Lung (tissue), 12 donors: ENCODE results near the gene MEG3. TPM values are rescaled to one million over a fixed set of nuclear protein-coding genes. Genes with fewer than 3 reads are reported as not detected.

Experiments
- ATAC-seq: fragments of 200-7000 bp; cut with Tn5 transposase; one replicate; pipeline ENCODE4 v1.9.1; 2020; ENCODE audit warnings: moderate number of reproducible peaks; ENCODE audit not compliant: insufficient read depth, low FRiP score
- DNase-seq, 3 donors: peaks; one replicate each; pipeline ENCODE4 v3.0.0-alpha.2; 2013 to 2017
- H3K27ac ChIP-seq, 2 donors: one replicate each; pipeline ENCODE4 v1.5.1; 2013; ENCODE audit warnings: mild to moderate bottlenecking in 2 of 2, moderate library complexity in 2 of 2, control low read depth in 1 of 2, inconsistent platforms in 1 of 2, low read depth in 1 of 2, low read length in 1 of 2
- H3K27me3 ChIP-seq, 3 donors: one replicate each; pipeline ENCODE4 v1.5.1; 2013; ENCODE audit warnings: low read length in 2 of 3; ENCODE audit not compliant: control insufficient read depth in 3 of 3, insufficient read depth in 3 of 3
- H3K36me3 ChIP-seq, 4 donors: one replicate each; pipeline ENCODE4 v1.5.1; 2013; ENCODE audit warnings: low read length in 4 of 4, mild to moderate bottlenecking in 1 of 4, moderate library complexity in 1 of 4; ENCODE audit not compliant: control insufficient read depth in 4 of 4, insufficient read depth in 4 of 4
- H3K4me1 ChIP-seq, 5 donors: one replicate each; pipeline ENCODE4 v1.5.1; 2013; ENCODE audit warnings: low read length in 5 of 5, mild to moderate bottlenecking in 2 of 5, moderate library complexity in 1 of 5; ENCODE audit not compliant: control insufficient read depth in 5 of 5, insufficient read depth in 5 of 5
- H3K4me3 ChIP-seq: one replicate; pipeline ENCODE4 v1.5.1; 2013; ENCODE audit warnings: mild to moderate bottlenecking, control low read depth, moderate library complexity
- H3K9ac ChIP-seq, 2 donors: one replicate each; pipeline ENCODE4 v1.5.1; 2013; ENCODE audit warnings: low read length in 2 of 2, control low read depth in 1 of 2; ENCODE audit not compliant: insufficient read depth in 1 of 2
- H3K9me3 ChIP-seq, 4 donors: one replicate each; pipeline ENCODE4 v1.5.1; 2013; ENCODE audit warnings: low read length in 3 of 4, mild to moderate bottlenecking in 1 of 4, moderate library complexity in 1 of 4; ENCODE audit not compliant: control insufficient read depth in 4 of 4, insufficient read depth in 3 of 4
- WGBS, 2 donors: extraction: QIAGEN DNeasy Blood & Tissue Kit; methylation state at CpG; one replicate each; pipeline ENCODE4 v1.1.7; 2013; 5-methylcytosine and 5-hydroxymethylcytosine counted together
- polyA plus RNA-seq, 2 donors: library from polyadenylated mRNA; stranded (reverse); fragments of 200-250 nt; gene quantifications; one replicate each; pipeline ENCODE4 v1.2.1, GENCODE V29; 2013
- total RNA-seq, 2 donors: library from RNA; depleted of rRNA in 1 of 2; stranded (reverse); fragments of >200 nt in 1 of 2; gene quantifications; one replicate each; pipeline ENCODE4 v1.2.1, GENCODE V29; 2014 to 2021
- TF ChIP-seq, protein P1 (sequence below): IDR thresholded peaks from 2 replicates; pipeline ENCODE4 v1.5.1; 2012; ENCODE audit warnings: mild to moderate bottlenecking; ENCODE audit errors: control extremely low read depth, extremely low read depth
- donor health status: control.
- donor health status: control.
- donor health status: Bipolar disorder and iron deficiency.
- donor health status: healthy.
- donor health status: DM: yes; HTN: yes; CAD: no.

The MEG3 gene
- total and polyA plus RNA-seq, 4 donors = 5.9 to 267 (median 14.8) TPM

DNA sequence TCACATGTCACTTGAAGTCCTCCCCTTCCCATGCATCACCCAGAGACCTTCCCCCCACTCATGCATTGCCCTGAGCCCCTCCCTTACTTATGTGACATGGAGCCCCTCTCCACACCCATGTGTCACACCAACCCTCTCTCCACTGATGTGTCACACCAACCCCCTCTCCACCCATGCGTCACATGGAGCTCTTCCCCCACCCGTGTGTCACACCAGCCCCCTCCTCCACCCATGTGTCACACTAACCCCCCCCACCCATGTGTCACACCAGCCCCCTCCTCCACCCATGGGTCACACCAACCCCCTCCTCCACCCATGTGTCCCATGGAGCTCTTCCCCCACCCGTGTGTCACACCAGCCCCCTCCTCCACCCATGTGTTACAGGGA, 47.2 kb downstream of the MEG3 start:
- DNase-seq = no peak
- Histone ChIP-seq H3K4me3 (no peak overlapping the region), H3K27me3 (no peaks in the 10 kb centered on the region), H3K4me1 (no peaks in the 10 kb centered on the region), H3K36me3 (no peaks in the 10 kb centered on the region), H3K9me3 (peaks cover 0 to 3% (median 0%) of the 10 kb centered on the region in 4 donors), H3K9ac (no peak overlapping the region), H3K27ac (no peak overlapping the region)
- TF ChIP-seq, protein P1, sequence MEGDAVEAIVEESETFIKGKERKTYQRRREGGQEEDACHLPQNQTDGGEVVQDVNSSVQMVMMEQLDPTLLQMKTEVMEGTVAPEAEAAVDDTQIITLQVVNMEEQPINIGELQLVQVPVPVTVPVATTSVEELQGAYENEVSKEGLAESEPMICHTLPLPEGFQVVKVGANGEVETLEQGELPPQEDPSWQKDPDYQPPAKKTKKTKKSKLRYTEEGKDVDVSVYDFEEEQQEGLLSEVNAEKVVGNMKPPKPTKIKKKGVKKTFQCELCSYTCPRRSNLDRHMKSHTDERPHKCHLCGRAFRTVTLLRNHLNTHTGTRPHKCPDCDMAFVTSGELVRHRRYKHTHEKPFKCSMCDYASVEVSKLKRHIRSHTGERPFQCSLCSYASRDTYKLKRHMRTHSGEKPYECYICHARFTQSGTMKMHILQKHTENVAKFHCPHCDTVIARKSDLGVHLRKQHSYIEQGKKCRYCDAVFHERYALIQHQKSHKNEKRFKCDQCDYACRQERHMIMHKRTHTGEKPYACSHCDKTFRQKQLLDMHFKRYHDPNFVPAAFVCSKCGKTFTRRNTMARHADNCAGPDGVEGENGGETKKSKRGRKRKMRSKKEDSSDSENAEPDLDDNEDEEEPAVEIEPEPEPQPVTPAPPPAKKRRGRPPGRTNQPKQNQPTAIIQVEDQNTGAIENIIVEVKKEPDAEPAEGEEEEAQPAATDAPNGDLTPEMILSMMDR = no peak
- ATAC-seq = no peak
- 65 to 71% methylated on average over 3 of the region's 3 CpGs for WGBS, 2 donors

DNA sequence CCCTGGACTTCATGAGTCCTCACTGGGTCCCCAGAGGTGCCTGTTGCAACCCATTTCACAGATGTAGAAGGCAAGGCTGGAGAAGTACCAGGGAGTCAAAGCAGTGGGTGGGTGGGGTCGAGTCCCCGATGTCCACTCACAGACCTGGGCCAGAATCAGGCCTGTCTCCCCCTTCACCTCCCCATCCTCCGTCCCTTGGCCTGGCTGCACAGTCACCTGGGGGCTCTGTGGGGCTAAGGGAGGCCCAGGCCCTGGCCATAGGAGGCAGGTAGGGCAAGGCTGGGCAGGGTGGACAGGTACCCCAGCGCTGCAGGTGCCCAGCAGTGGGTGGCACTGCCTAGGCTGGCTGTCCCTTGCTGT, 48.1 kb downstream of the MEG3 start:
- DNase-seq (no peak), ATAC-seq (no peak)
- Histone ChIP-seq H3K27ac (no peak overlapping the region), H3K4me3 (no peak overlapping the region), H3K9me3 (peaks cover 0 to 3% (median 0%) of the 10 kb centered on the region in 4 donors), H3K9ac (no peak overlapping the region), H3K4me1 (no peaks in the 10 kb centered on the region), H3K36me3 (no peaks in the 10 kb centered on the region), H3K27me3 (no peaks in the 10 kb centered on the region)
- 93 to 100% methylated on average over 4 of the region's 4 CpGs for WGBS, 2 donors
- TF ChIP-seq, protein P1 = no peak

DNA sequence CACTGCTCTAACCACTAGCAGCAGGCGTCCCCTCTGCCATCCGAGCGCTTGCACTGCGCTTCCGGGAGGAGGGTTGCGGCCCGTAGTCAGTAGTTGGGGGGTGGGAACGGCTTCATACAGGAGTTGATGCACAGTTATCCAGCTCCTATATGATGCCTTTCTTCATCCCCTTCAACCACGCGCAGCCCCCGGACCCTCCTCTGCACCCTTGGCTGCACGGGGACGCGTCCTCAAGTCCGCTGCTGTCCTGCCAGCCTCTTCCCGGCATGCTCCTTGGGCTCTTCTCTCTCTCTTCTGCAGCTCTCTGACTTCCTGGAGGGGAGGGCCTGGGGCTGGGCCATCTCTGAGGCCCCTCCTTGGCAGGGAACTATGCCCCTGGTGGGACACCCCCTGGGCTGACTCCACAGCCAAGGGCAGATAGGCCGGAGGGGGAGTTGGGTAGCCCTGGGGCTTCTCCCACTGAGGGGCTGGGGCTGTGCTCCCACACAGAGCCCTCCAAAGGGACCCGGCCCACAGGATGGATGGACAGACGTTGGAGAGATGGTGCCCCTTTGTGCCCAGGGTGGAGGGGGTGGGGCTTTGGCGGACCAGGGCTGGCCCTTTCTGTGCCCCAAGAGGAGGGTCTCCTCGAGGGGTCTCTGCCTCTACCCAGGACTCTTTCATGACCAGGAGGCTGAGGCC, 48.6 kb downstream of the MEG3 start:
- DNase-seq (no peak), ATAC-seq (no peak)
- no peak overlapping the region for H3K27ac ChIP-seq
- TF ChIP-seq, protein P1 = no peak
- no peak overlapping the region for H3K9ac ChIP-seq
- H3K9me3 ChIP-seq = peaks cover 0 to 3% (median 0%) of the 10 kb centered on the region in 4 donors
- WGBS, 2 donors = 83 to 95% methylated on average over 21 of the region's 21 CpGs
- no peaks in the 10 kb centered on the region for H3K36me3 ChIP-seq
- no peaks in the 10 kb centered on the region for H3K27me3 ChIP-seq
- H3K4me3 ChIP-seq = no peak overlapping the region
- H3K4me1 ChIP-seq = no peaks in the 10 kb centered on the region

DNA sequence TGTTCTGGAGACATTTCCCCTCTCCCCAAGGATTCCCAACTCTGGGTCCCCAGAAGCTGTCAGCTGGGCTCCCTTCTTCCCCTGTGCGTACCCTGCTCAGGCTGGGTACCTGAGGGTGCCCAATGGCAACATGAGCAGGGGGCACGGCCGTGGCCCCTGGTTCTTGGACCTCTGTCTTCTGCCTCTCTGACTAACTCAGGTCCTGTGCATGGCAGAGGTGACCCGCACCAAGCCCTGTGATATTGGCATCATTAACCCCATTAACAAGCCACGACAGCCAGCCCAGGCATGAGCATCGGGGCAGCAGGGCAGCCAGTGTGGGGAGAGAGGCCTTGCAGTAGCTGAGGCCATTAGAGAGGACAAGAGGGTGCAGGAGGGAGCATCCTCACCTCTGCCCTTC, 49.2 kb downstream of the MEG3 start:
- Histone ChIP-seq H3K36me3 (no peaks in the 10 kb centered on the region), H3K4me3 (no peak overlapping the region), H3K9ac (no peak overlapping the region), H3K9me3 (peaks cover 0 to 4% (median 0%) of the 10 kb centered on the region in 4 donors), H3K27ac (no peak overlapping the region), H3K4me1 (no peaks in the 10 kb centered on the region), H3K27me3 (no peaks in the 10 kb centered on the region)
- 90% methylated on average over 6 of the region's 6 CpGs for WGBS, 2 donors
- DNase-seq (no peak), ATAC-seq (no peak)
- TF ChIP-seq, protein P1 = no peak
